Measurements from ENCODE around the gene MRPL37.

Gene MRPL37

DNA sequence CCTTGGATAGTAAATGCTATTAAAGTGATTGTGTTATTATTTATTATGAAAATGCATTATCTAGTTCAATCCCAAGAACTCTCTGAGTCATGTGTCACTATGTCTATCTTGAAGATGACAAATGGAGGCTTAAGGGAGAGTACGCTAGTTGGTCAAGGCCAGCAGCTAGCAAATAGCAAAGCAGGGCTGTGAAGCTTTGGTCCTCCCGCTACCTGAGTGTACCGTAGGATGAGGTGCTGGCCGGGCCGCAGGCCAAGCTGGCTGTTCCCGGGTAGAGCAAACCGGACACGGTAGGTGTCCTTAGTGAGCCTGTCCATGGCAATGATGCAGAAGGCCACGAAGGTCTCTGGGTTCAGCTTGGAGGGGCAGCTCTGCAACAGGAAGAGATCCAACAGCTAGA lies 9.4 kb upstream of the MRPL37 start:
- H3K9me3 ChIP-seq (ENCODE audit: insufficient read depth, low read length, severe bottlenecking) = no peaks in the 10 kb centered on the region
- H3K27me3 ChIP-seq (ENCODE audit: insufficient read depth, low read length, poor library complexity) = no peaks in the 10 kb centered on the region
- DNase-seq (no peak), ATAC-seq (ENCODE audit: insufficient read depth, low read depth) (no peak)
- H4K20me1 ChIP-seq (ENCODE audit: insufficient read depth, low read length) = no peaks in the 10 kb centered on the region
- no peak overlapping the region for H3K27ac ChIP-seq (ENCODE audit: low read length)
- no peak for TF ChIP-seq EZH2 (IDR thresholded peaks at IDR 0.05; ENCODE audit: borderline replicate concordance, low read depth, low read length, severe bottlenecking)
- TF ChIP-seq, protein P1, sequence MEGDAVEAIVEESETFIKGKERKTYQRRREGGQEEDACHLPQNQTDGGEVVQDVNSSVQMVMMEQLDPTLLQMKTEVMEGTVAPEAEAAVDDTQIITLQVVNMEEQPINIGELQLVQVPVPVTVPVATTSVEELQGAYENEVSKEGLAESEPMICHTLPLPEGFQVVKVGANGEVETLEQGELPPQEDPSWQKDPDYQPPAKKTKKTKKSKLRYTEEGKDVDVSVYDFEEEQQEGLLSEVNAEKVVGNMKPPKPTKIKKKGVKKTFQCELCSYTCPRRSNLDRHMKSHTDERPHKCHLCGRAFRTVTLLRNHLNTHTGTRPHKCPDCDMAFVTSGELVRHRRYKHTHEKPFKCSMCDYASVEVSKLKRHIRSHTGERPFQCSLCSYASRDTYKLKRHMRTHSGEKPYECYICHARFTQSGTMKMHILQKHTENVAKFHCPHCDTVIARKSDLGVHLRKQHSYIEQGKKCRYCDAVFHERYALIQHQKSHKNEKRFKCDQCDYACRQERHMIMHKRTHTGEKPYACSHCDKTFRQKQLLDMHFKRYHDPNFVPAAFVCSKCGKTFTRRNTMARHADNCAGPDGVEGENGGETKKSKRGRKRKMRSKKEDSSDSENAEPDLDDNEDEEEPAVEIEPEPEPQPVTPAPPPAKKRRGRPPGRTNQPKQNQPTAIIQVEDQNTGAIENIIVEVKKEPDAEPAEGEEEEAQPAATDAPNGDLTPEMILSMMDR (IDR thresholded peaks at IDR 0.05; ENCODE audit: borderline replicate concordance, extremely low read depth, low read length, poor library complexity, severe bottlenecking) = no peak
- H3K4me2 ChIP-seq (ENCODE audit: insufficient read depth, low read length) = no peak overlapping the region
- no peak overlapping the region for H3K4me3 ChIP-seq (ENCODE audit: low read depth in 1 of 2, low read length in 2 of 2)
- no peaks in the 10 kb centered on the region for H3K79me2 ChIP-seq (ENCODE audit: insufficient read depth, low read length)
- H2AFZ ChIP-seq (ENCODE audit: low read depth, low read length) = no peak overlapping the region
- no peaks in the 10 kb centered on the region for H3K4me1 ChIP-seq (ENCODE audit: insufficient read depth, low read length)
- no peak overlapping the region for H3K9ac ChIP-seq (ENCODE audit: low read depth, low read length)
- H3K36me3 ChIP-seq (ENCODE audit: insufficient read depth, low read length) = peaks cover 59% of the 10 kb centered on the region

DNA sequence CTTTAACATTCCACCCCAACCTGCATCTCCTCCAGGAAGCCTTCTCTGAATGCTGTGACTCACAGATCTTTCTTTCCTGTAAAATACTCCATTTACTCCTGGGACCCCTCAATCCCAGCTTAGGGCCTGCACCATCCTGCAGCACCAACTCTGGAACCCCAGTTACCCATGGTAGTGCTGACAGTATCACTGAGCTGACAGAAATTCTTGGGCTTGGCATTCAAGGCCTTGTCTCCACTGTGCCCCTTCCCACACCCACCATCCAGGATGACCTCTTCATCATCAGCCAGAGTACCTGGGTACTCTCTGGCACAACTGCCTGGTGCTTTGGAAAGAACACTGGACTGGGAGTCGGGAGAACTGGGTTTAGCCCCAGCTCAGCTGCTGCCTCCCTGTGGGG lies 8.4 kb upstream of the MRPL37 start:
- no peak for TF ChIP-seq EZH2 (IDR thresholded peaks at IDR 0.05; ENCODE audit: borderline replicate concordance, low read depth, low read length, severe bottlenecking)
- TF ChIP-seq, protein P1 (IDR thresholded peaks at IDR 0.05; ENCODE audit: borderline replicate concordance, extremely low read depth, low read length, poor library complexity, severe bottlenecking) = no peak
- no peaks in the 10 kb centered on the region for H3K79me2 ChIP-seq (ENCODE audit: insufficient read depth, low read length)
- no peak overlapping the region for H3K27ac ChIP-seq (ENCODE audit: low read length)
- DNase-seq (no peak), ATAC-seq (ENCODE audit: insufficient read depth, low read depth) (no peak)
- H3K36me3 ChIP-seq (ENCODE audit: insufficient read depth, low read length) = peaks cover 57% of the 10 kb centered on the region
- no peaks in the 10 kb centered on the region for H4K20me1 ChIP-seq (ENCODE audit: insufficient read depth, low read length)
- H3K9me3 ChIP-seq (ENCODE audit: insufficient read depth, low read length, severe bottlenecking) = no peaks in the 10 kb centered on the region
- H3K4me3 ChIP-seq (ENCODE audit: low read depth in 1 of 2, low read length in 2 of 2) = no peak overlapping the region
- no peak overlapping the region for H3K9ac ChIP-seq (ENCODE audit: low read depth, low read length)
- H2AFZ ChIP-seq (ENCODE audit: low read depth, low read length) = no peak overlapping the region
- no peaks in the 10 kb centered on the region for H3K4me1 ChIP-seq (ENCODE audit: insufficient read depth, low read length)
- no peaks in the 10 kb centered on the region for H3K27me3 ChIP-seq (ENCODE audit: insufficient read depth, low read length, poor library complexity)
- no peak overlapping the region for H3K4me2 ChIP-seq (ENCODE audit: insufficient read depth, low read length)

DNA sequence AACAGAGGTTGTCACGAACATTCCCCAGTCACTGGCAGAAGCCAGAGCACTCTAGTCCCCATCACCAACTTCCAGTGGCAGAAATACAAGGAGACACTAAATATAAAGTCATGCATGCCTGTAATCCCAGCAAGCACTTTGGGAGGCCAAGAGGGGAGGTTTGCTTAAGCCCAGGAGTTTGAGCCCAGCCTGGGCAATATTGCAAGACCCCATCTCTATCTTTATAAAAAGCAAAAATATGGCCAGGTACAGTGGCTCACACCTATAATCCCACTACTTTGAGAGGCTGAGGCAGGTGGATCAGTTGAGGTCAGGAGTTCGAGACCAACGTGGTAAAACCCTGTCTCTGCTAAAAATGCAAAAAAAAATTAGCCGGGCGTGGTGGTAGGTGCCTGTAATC lies 6.5 kb upstream of the MRPL37 start:
- H3K4me2 ChIP-seq (ENCODE audit: insufficient read depth, low read length) = no peak overlapping the region
- H3K4me1 ChIP-seq (ENCODE audit: insufficient read depth, low read length) = no peaks in the 10 kb centered on the region
- no peaks in the 10 kb centered on the region for H4K20me1 ChIP-seq (ENCODE audit: insufficient read depth, low read length)
- H3K36me3 ChIP-seq (ENCODE audit: insufficient read depth, low read length) = peaks cover 50% of the 10 kb centered on the region
- H3K27me3 ChIP-seq (ENCODE audit: insufficient read depth, low read length, poor library complexity) = no peaks in the 10 kb centered on the region
- H3K27ac ChIP-seq (ENCODE audit: low read length) = no peak overlapping the region
- DNase-seq (no peak), ATAC-seq (ENCODE audit: insufficient read depth, low read depth) (no peak)
- no peak overlapping the region for H3K9ac ChIP-seq (ENCODE audit: low read depth, low read length)
- TF ChIP-seq, protein P1 (IDR thresholded peaks at IDR 0.05; ENCODE audit: borderline replicate concordance, extremely low read depth, low read length, poor library complexity, severe bottlenecking) = no peak
- no peaks in the 10 kb centered on the region for H3K9me3 ChIP-seq (ENCODE audit: insufficient read depth, low read length, severe bottlenecking)
- no peaks in the 10 kb centered on the region for H3K79me2 ChIP-seq (ENCODE audit: insufficient read depth, low read length)
- H2AFZ ChIP-seq (ENCODE audit: low read depth, low read length) = no peak overlapping the region
- H3K4me3 ChIP-seq (ENCODE audit: low read depth in 1 of 2, low read length in 2 of 2) = no peak overlapping the region
